SK-N-SH treated with all-trans-retinoic acid at 6 μM for 48 hours (cell line): ENCODE measurements around the gene NOL9.

ENCODE experiments used
- ATAC-seq: fragments of 200-7000 bp; cut with Tn5 transposase; 3 replicates; pipeline ENCODE4 v1.9.1; 2020; ENCODE audit warnings: mild to moderate bottlenecking, moderate library complexity
- ARNTL ChIP-seq: fragments of 450-650 bp; formaldehyde crosslinking; IDR thresholded peaks from 2 replicates; pipeline ENCODE4 v1.5.0; 2020; ENCODE audit warnings: low read depth, mild to moderate bottlenecking, moderate library complexity, borderline replicate concordance
- BACH2 ChIP-seq: fragments of 250-450 bp; sonication (Bioruptor Pico); IDR thresholded peaks from 2 replicates; pipeline ENCODE4 v1.9.0; 2021; ENCODE audit warnings: mild to moderate bottlenecking, borderline replicate concordance
- CSDC2 ChIP-seq: fragments of 250-450 bp; sonication (Bioruptor Pico); IDR thresholded peaks from 2 replicates; pipeline ENCODE4 v1.5.0; 2020; ENCODE audit warnings: mild to moderate bottlenecking, moderate library complexity
- ESRRG ChIP-seq: fragments of 250-450 bp; sonication (Bioruptor Pico); IDR thresholded peaks from 2 replicates; pipeline ENCODE4 v1.6.1; 2021; ENCODE audit warnings: mild to moderate bottlenecking
- GLIS3 ChIP-seq: fragments of 250-450 bp; sonication (Bioruptor Pico); IDR thresholded peaks from 2 replicates; pipeline ENCODE4 v1.5.0; 2020; ENCODE audit warnings: mild to moderate bottlenecking, moderate library complexity
- ISL1 ChIP-seq: fragments of 250-450 bp; sonication (Bioruptor Pico); IDR thresholded peaks from 2 replicates; pipeline ENCODE4 v2.1.2; 2022; ENCODE audit warnings: mild to moderate bottlenecking, moderate library complexity
- OSR1 ChIP-seq: fragments of 250-450 bp; sonication (Bioruptor Pico); IDR thresholded peaks from 2 replicates; pipeline ENCODE4 v1.8.0; 2022; ENCODE audit warnings: moderate library complexity, mild to moderate bottlenecking, inconsistent platforms
- PPARA ChIP-seq: fragments of 250-450 bp; sonication (Bioruptor Pico); IDR thresholded peaks from 2 replicates; pipeline ENCODE4 v1.5.0; 2020; ENCODE audit warnings: mild to moderate bottlenecking, borderline replicate concordance
- RARB ChIP-seq: fragments of 250-450 bp; sonication (Bioruptor Pico); IDR thresholded peaks from 2 replicates; pipeline ENCODE4 v1.8.0; 2021; ENCODE audit warnings: mild to moderate bottlenecking, moderate library complexity
- TCF4 ChIP-seq: fragments of 250-450 bp; sonication (Bioruptor Pico); IDR thresholded peaks from 2 replicates; pipeline ENCODE4 v1.8.0; 2021; ENCODE audit warnings: mild to moderate bottlenecking, moderate library complexity, borderline replicate concordance
- TOX ChIP-seq: fragments of 250-450 bp; sonication (Bioruptor Pico); IDR thresholded peaks from 2 replicates; pipeline ENCODE4 v1.8.0; 2021; ENCODE audit warnings: mild to moderate bottlenecking, moderate library complexity, borderline replicate concordance
- ZC3H10 ChIP-seq: fragments of 250-450 bp; sonication (Bioruptor Pico); IDR thresholded peaks from 2 replicates; pipeline ENCODE4 v1.5.1; 2021; ENCODE audit warnings: mild to moderate bottlenecking, moderate library complexity
- ZFP3 ChIP-seq: fragments of 250-450 bp; sonication (Bioruptor Pico); IDR thresholded peaks from 2 replicates; pipeline ENCODE4 v1.5.0; 2020; ENCODE audit warnings: mild to moderate bottlenecking, moderate library complexity
- ZFP30 ChIP-seq: fragments of 450-650 bp; formaldehyde crosslinking; IDR thresholded peaks from 2 replicates; pipeline ENCODE4 v1.5.0; 2022; ENCODE audit warnings: mild to moderate bottlenecking, moderate library complexity
- ZNF565 ChIP-seq: fragments of 450-650 bp; formaldehyde crosslinking; conservative IDR thresholded peaks from 2 replicates; pipeline ENCODE4 v1.5.0; 2020; ENCODE audit warnings: low read depth, mild to moderate bottlenecking, moderate library complexity
- ZNF70 ChIP-seq: fragments of 450-650 bp; formaldehyde crosslinking; IDR thresholded peaks from 2 replicates; pipeline ENCODE4 v1.5.0; 2020; ENCODE audit warnings: mild to moderate bottlenecking, moderate library complexity
- ZNF8 ChIP-seq: fragments of 450-650 bp; formaldehyde crosslinking; IDR thresholded peaks from 2 replicates; pipeline ENCODE4 v1.5.0; 2020; ENCODE audit warnings: mild to moderate bottlenecking, moderate library complexity
- TF ChIP-seq, protein P1 (sequence below): fragments of 250-450 bp; sonication (Bioruptor Pico); IDR thresholded peaks from 2 replicates; pipeline ENCODE4 v1.8.0; 2021; ENCODE audit warnings: low read depth, mild to moderate bottlenecking, moderate library complexity, borderline replicate concordance
- TF ChIP-seq, protein P2 (sequence below): fragments of 250-450 bp; sonication (Bioruptor Pico); IDR thresholded peaks from 2 replicates; pipeline ENCODE4 v1.5.0; 2020; ENCODE audit warnings: mild to moderate bottlenecking, moderate library complexity
- TF ChIP-seq, protein P3 (sequence below): fragments of 250-450 bp; sonication (Bioruptor Pico); IDR thresholded peaks from 2 replicates; pipeline ENCODE4 v1.5.1; 2021; ENCODE audit warnings: mild to moderate bottlenecking, moderate library complexity
- TF ChIP-seq, protein P4 (sequence below): fragments of 250-450 bp; sonication (Bioruptor Pico); IDR thresholded peaks from 2 replicates; pipeline ENCODE4 v1.5.1; 2020; ENCODE audit warnings: low read depth, mild to moderate bottlenecking, moderate library complexity
- TF ChIP-seq, protein P5 (sequence below): fragments of 250-450 bp; sonication (Bioruptor Pico); IDR thresholded peaks from 2 replicates; pipeline ENCODE4 v1.8.0; 2020; ENCODE audit warnings: mild to moderate bottlenecking, moderate library complexity, borderline replicate concordance

NOL9 gene

DNA sequence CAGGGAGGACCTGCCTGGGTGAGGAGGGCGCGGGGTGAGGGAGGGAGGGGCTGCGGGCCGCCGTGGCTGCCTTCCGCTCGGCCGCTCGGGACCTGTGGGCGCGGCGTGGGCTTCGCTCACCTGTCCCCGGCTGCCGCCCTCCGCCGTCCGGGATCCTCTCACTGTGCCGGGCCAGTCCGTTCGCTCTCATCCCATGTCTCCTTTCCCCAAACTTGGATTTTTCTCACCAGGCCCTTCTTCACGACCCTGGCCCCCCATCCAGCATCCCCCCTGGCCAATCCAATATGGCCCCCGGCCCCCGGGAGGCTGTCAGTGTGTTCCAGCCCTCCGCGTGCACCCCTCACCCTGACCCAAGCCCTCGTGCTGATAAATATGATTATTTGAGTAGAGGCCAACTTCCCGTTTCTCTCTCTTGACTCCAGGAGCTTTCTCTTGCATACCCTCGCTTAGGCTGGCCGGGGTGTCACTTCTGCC is 25.8 kb upstream of the NOL9 start (continued):
- TF ChIP-seq, protein P1, sequence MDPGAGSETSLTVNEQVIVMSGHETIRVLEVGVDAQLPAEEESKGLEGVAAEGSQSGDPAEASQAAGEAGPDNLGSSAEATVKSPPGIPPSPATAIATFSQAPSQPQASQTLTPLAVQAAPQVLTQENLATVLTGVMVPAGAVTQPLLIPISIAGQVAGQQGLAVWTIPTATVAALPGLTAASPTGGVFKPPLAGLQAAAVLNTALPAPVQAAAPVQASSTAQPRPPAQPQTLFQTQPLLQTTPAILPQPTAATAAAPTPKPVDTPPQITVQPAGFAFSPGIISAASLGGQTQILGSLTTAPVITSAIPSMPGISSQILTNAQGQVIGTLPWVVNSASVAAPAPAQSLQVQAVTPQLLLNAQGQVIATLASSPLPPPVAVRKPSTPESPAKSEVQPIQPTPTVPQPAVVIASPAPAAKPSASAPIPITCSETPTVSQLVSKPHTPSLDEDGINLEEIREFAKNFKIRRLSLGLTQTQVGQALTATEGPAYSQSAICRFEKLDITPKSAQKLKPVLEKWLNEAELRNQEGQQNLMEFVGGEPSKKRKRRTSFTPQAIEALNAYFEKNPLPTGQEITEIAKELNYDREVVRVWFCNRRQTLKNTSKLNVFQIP (CRISPR knock-in tag) = no peak
- no peak for TF ChIP-seq ZNF565 (CRISPR knock-in tag)

DNA sequence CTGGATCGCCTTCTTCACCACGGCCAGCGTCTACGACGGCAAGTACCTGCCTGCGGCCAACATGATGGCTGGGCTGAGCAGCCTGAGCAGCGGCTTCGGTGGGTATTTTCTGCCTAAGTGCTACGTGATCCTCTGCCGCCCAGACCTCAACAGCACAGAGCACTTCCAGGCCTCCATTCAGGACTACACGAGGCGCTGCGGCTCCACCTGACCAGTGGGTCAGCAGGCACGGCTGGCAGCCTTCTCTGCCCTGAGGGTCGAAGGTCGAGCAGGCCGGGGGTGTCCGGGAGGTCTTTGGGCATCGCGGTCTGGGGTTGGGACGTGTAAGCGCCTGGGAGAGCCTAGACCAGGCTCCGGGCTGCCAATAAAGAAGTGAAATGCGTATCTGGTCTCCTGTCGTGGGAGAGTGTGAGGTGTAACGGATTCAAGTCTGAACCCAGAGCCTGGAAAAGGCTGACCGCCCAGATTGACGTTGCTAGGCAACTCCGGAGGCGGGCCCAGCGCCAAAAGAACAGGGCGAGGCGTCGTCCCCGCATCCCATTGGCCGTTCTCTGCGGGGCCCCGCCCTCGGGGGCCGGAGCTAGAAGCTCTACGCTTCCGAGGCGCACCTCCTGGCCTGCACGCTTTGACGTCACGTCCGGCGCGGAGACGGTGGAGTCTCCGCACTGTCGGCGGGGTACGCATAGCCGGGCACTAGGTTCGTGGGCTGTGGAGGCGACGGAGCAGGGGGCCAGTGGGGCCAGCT is 25.2 kb upstream of the NOL9 start, which contains the start of gene ZBTB48:
TSS of gene ZBTB48 (plus strand) at position 621 of the 745 bp plus-strand sequence. CDS start 616 bp downstream, outside the sequence.
- ATAC-seq = peak; percentile 98
- TF ChIP-seq ZC3H10 (CRISPR knock-in tag) (no peak), TOX (CRISPR knock-in tag) (no peak), TCF4 (CRISPR knock-in tag) (no peak), ARNTL (CRISPR knock-in tag) (no peak), OSR1 (no peak), RARB (CRISPR knock-in tag) (no peak), BACH2 (CRISPR knock-in tag) (no peak), ZNF8 (CRISPR knock-in tag) (no peak), GLIS3 (no peak), PPARA (CRISPR knock-in tag) (no peak)
- TF ChIP-seq, protein P2, sequence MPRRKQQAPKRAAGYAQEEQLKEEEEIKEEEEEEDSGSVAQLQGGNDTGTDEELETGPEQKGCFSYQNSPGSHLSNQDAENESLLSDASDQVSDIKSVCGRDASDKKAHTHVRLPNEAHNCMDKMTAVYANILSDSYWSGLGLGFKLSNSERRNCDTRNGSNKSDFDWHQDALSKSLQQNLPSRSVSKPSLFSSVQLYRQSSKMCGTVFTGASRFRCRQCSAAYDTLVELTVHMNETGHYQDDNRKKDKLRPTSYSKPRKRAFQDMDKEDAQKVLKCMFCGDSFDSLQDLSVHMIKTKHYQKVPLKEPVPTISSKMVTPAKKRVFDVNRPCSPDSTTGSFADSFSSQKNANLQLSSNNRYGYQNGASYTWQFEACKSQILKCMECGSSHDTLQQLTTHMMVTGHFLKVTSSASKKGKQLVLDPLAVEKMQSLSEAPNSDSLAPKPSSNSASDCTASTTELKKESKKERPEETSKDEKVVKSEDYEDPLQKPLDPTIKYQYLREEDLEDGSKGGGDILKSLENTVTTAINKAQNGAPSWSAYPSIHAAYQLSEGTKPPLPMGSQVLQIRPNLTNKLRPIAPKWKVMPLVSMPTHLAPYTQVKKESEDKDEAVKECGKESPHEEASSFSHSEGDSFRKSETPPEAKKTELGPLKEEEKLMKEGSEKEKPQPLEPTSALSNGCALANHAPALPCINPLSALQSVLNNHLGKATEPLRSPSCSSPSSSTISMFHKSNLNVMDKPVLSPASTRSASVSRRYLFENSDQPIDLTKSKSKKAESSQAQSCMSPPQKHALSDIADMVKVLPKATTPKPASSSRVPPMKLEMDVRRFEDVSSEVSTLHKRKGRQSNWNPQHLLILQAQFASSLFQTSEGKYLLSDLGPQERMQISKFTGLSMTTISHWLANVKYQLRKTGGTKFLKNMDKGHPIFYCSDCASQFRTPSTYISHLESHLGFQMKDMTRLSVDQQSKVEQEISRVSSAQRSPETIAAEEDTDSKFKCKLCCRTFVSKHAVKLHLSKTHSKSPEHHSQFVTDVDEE = no peak
- TF ChIP-seq, protein P3, sequence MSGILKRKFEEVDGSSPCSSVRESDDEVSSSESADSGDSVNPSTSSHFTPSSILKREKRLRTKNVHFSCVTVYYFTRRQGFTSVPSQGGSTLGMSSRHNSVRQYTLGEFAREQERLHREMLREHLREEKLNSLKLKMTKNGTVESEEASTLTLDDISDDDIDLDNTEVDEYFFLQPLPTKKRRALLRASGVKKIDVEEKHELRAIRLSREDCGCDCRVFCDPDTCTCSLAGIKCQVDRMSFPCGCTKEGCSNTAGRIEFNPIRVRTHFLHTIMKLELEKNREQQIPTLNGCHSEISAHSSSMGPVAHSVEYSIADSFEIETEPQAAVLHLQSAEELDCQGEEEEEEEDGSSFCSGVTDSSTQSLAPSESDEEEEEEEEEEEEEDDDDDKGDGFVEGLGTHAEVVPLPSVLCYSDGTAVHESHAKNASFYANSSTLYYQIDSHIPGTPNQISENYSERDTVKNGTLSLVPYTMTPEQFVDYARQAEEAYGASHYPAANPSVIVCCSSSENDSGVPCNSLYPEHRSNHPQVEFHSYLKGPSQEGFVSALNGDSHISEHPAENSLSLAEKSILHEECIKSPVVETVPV (CRISPR knock-in tag) = no peak
- TF ChIP-seq, protein P4, sequence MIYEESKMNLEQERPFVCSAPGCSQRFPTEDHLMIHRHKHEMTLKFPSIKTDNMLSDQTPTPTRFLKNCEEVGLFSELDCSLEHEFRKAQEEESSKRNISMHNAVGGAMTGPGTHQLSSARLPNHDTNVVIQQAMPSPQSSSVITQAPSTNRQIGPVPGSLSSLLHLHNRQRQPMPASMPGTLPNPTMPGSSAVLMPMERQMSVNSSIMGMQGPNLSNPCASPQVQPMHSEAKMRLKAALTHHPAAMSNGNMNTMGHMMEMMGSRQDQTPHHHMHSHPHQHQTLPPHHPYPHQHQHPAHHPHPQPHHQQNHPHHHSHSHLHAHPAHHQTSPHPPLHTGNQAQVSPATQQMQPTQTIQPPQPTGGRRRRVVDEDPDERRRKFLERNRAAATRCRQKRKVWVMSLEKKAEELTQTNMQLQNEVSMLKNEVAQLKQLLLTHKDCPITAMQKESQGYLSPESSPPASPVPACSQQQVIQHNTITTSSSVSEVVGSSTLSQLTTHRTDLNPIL (CRISPR knock-in tag) = no peak

DNA sequence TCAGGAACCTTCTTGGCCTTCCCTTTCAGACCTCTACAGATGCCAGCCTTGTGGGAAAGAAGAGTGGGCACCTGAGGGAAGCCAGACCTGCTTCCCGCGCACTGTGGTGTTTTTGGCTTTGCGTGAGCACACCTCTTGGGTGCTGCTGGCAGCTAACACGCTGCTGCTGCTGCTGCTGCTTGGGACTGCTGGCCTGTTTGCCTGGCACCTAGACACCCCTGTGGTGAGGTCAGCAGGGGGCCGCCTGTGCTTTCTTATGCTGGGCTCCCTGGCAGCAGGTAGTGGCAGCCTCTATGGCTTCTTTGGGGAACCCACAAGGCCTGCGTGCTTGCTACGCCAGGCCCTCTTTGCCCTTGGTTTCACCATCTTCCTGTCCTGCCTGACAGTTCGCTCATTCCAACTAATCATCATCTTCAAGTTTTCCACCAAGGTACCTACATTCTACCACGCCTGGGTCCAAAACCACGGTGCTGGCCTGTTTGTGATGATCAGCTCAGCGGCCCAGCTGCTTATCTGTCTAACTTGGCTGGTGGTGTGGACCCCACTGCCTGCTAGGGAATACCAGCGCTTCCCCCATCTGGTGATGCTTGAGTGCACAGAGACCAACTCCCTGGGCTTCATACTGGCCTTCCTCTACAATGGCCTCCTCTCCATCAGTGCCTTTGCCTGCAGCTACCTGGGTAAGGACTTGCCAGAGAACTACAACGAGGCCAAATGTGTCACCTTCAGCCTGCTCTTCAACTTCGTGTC is 24.5 kb upstream of the NOL9 start:
- ATAC-seq = no peak
- TF ChIP-seq TOX (CRISPR knock-in tag) = no peak
- TF ChIP-seq ZNF565 (CRISPR knock-in tag) = no peak
- no peak for TF ChIP-seq ESRRG
- TF ChIP-seq ARNTL (CRISPR knock-in tag) = no peak
- no peak for TF ChIP-seq ZNF70 (CRISPR knock-in tag)
- TF ChIP-seq, protein P3 (CRISPR knock-in tag) = no peak
- TF ChIP-seq BACH2 (CRISPR knock-in tag) = no peak
- no peak for TF ChIP-seq OSR1
- TF ChIP-seq, protein P4 (CRISPR knock-in tag) = no peak
- no peak for TF ChIP-seq TCF4 (CRISPR knock-in tag)
- no peak for TF ChIP-seq ZFP30 (CRISPR knock-in tag)
- TF ChIP-seq, protein P5, sequence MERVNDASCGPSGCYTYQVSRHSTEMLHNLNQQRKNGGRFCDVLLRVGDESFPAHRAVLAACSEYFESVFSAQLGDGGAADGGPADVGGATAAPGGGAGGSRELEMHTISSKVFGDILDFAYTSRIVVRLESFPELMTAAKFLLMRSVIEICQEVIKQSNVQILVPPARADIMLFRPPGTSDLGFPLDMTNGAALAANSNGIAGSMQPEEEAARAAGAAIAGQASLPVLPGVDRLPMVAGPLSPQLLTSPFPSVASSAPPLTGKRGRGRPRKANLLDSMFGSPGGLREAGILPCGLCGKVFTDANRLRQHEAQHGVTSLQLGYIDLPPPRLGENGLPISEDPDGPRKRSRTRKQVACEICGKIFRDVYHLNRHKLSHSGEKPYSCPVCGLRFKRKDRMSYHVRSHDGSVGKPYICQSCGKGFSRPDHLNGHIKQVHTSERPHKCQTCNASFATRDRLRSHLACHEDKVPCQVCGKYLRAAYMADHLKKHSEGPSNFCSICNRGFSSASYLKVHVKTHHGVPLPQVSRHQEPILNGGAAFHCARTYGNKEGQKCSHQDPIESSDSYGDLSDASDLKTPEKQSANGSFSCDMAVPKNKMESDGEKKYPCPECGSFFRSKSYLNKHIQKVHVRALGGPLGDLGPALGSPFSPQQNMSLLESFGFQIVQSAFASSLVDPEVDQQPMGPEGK = no peak
- TF ChIP-seq PPARA (CRISPR knock-in tag) = no peak
- no peak for TF ChIP-seq ISL1 (CRISPR knock-in tag)
- TF ChIP-seq RARB (CRISPR knock-in tag) = no peak
- TF ChIP-seq CSDC2 (CRISPR knock-in tag) = no peak
- TF ChIP-seq ZFP3 (CRISPR knock-in tag) = no peak
- no peak for TF ChIP-seq ZNF8 (CRISPR knock-in tag)
